LNCaP clone FGC (cell line): ENCODE measurements around the gene UNC119B.

Experiments
- DNase-seq: peaks from one replicate; pipeline ENCODE4 v3.0.0-alpha.2; 2011; ENCODE audit warnings: low read depth
- H3K4me3 ChIP-seq: 2 replicates; pipeline ENCODE4 v1.5.1; 2011; ENCODE audit warnings: mild to moderate bottlenecking, low read depth, low read length, control low read depth
- TF ChIP-seq, protein P1 (sequence below): IDR thresholded peaks from 2 replicates; pipeline ENCODE4 v1.5.1; 2012; ENCODE audit warnings: mild to moderate bottlenecking; ENCODE audit not compliant: control insufficient read depth, insufficient read depth; ENCODE audit errors: extremely low read depth

The UNC119B gene

DNA sequence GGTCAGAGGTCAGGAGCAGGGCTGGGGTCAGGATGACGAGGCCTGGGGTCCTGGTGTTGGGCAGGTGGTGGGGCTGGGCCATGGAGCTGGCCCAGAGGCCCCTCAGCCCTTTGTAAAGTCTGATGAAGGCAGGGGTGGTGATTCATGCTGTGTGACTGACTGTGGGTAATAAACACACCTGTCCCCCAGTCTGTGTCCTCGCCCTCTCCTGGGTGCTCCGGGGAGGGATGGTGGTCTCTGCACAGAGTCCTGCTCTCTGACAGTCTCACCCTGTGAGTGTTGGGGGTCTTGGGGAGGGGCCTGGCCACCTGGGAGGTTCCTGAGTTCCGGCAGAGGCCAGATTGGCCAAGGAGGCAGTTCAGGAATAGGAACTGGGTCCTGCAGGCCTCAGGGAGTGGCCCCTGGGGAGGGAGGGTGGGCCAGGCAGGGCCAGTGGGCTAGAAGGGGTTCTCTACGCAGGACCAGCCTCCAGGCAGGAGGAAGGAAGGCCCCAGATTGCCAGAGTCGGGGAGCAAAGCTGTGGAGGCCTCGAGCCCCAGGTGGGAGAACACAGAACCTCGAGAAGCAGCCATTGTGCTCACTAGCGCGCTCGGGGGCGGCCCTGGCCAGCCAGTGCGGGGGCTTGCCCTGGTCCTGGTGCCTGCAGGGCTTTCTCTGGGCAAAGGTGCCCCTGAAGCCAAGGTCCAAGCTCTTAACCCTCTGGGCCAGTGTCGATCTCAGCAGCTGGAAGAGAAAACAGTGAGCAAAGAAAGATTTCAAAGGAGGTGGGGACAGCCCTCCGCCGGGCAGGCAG is 29.8 kb downstream of the UNC119B start:
- H3K4me3 ChIP-seq: no peak overlapping the region
- TF ChIP-seq, protein P1, sequence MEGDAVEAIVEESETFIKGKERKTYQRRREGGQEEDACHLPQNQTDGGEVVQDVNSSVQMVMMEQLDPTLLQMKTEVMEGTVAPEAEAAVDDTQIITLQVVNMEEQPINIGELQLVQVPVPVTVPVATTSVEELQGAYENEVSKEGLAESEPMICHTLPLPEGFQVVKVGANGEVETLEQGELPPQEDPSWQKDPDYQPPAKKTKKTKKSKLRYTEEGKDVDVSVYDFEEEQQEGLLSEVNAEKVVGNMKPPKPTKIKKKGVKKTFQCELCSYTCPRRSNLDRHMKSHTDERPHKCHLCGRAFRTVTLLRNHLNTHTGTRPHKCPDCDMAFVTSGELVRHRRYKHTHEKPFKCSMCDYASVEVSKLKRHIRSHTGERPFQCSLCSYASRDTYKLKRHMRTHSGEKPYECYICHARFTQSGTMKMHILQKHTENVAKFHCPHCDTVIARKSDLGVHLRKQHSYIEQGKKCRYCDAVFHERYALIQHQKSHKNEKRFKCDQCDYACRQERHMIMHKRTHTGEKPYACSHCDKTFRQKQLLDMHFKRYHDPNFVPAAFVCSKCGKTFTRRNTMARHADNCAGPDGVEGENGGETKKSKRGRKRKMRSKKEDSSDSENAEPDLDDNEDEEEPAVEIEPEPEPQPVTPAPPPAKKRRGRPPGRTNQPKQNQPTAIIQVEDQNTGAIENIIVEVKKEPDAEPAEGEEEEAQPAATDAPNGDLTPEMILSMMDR: no peak
- no peak for DNase-seq

DNA sequence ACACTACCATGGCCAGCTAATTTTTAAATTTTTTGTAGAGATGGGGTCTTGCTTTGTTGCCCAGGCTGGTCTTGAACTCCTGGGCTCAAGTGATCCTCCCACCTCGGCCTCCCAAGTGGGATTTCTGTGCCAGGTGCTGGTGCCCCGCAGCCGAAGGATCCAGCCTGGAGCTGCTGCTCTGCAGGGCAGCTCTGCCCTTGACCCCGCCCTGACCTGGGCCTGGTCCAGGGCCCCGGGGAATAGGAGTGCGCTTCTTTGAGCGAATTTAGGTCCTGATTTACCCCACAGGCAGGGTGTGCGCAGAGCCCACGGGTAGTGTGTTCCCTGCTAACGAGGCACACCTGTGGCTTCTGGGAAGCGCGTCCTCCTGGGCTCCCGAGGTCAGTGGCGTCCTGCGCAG is 30.6 kb downstream of the UNC119B start:
- H3K4me3 ChIP-seq: no peak overlapping the region
- TF ChIP-seq, protein P1: no peak
- DNase-seq: no peak

DNA sequence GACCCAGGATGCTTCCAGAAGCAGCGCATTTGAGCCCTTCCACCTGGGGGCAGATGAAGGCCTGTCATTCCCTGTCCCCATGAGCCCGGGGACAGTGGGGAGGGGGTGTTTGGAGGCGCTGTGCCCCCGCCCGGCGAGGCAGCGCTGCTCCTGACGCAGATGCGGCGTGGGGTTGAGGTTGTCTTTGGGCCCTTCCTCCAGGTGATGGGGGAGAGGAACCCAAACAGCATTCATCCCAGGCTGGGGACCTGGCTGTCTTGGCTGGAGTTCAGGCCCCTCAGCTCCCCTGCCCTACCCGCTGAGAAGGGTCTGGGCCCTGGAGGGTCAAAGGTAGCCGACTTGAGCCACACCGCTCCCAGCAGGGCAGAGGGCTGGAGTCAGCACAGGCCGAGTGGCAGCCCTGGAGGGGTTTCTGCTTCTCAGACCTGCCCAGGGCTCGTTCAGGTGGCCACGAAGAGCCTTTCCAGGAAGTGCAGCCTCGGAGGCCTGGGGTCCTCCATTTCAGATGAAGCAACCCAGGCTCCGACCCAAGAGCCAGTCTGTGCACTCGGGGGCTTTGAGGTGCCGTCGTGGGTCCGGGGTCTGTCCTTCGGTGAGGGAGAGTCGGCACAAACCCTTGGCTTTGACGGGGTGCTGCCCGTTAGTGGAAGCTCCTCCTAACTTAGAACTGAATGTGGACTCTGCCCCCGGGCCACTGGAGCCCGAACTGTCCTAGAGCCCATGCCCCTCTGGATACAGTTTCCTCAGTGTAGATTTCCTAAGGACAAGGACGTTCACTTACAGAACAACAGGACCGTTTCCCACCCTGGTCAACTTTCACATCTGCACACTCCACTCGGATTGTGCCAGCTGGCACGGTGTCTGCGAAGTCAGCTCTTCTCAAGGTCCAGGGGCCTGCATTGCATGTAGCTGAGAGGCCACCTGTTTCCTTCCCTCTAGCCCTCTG is 31.5 kb downstream of the UNC119B start:
- DNase-seq: no peak
- TF ChIP-seq, protein P1: no peak
- no peak overlapping the region for H3K4me3 ChIP-seq

DNA sequence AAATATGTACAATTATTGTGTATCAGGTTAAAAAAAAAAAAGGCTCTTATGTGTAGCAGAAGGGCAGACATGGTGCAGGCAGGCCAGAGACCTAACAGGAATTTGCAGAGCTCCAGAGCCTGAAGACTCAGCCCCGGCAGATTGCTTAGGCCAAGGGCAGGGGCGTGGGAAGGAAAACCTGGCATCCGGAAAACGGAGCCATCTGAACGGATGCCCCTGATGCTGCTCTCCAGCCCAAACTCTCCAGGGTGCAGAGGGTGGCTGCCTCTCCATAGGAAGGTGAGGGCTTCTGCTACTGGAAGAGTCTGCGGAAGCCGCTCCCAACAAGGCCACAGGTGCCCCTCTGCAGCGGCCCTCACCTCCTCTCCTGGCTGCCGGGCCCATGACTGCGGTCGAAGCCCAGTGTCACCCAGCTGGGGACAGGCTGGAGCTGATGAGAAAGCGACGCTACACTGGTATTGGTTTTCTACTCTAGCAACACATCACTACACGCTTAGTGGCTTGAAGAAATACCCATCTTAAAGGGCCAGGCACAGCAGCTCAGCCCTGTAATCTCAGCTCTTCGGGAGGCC is 34.8 kb downstream of the UNC119B start:
- DNase-seq: no peak
- TF ChIP-seq, protein P1: no peak
- no peak overlapping the region for H3K4me3 ChIP-seq

DNA sequence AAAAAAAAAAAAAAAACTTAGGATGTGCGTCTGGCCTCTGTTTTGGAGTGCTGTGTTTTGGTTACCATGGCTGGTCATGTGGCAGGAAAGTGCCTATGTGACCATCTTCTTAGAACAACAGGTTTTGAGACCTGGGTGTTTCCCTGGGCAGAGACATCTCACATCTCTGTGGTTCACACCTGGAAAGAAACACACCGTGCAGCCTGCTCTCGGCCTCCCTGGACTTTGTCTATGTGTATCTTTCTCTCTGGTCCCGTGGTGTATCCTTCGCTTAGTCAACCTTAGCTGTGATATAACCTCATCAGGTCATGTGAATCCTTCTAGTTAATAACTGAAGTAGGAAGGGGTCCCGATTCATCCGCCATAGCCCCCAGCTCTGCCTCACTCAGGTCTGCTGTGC is 38.0 kb downstream of the UNC119B start:
- no peak overlapping the region for H3K4me3 ChIP-seq
- TF ChIP-seq, protein P1: no peak
- DNase-seq: no peak

DNA sequence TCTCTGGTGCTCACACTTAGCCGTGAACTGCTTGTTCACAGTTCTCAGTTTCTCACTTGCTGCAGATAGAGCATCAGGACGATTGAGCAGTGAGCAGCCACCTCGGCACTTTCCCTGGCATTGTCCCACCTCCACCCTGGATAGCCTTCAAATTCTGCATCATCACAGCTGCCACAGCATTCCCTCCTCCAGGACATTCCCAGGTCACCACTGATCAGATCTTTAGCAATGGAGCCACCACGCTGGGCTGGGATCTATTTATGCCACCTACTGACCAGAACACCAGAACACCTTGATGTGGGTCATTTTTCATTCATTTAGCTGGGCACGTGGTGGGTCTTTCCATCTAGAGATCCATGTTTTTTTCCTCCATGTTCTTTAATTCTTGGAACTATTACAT is 39.0 kb downstream of the UNC119B start:
- TF ChIP-seq, protein P1: no peak
- H3K4me3 ChIP-seq: no peak overlapping the region
- DNase-seq: no peak
